Endothelial cell of umbilical vein (primary cell): Measurements from ENCODE around the gene POR. TPM values are rescaled to one million over a fixed set of nuclear protein-coding genes. Genes with fewer than 3 reads are reported as not detected.

Source experiments
- BruUV-seq: library from RNA; stranded (reverse); fragments of 400-500 nt; replicated peaks from 2 replicates; lab custom pipeline; 2021; lab: Mats Ljungman, UMichigan
- CTCF ChIA-PET: fragments of 300-600, 350-600 bp; sonication (Branson Sonifier 250); formaldehyde crosslinking; loops from one replicate; lab custom pipeline; 2021; ENCODE audit warnings: antibody characterized with exemption, inconsistent platforms; lab: Charles Lee
- POLR2A ChIA-PET: fragments of 300-600, 350-600 bp; sonication (Branson Sonifier 250); formaldehyde crosslinking; loops from one replicate; lab custom pipeline; 2021; ENCODE audit warnings: antibody characterized with exemption, inconsistent platforms; lab: Charles Lee
- DNase-seq: peaks from one replicate; pipeline ENCODE4 v3.0.0-alpha.2; 2011; ENCODE audit warnings: low read depth, low spot score
- FAIRE-seq: peaks from 2 replicates; lab custom pipeline; 2011; peaks lifted over from hg19 to GRCh38; lab: Jason Lieb, UNC
- H2AFZ ChIP-seq: 2 replicates; pipeline ENCODE4 v1.6.0; 2012; ENCODE audit warnings: low read depth, low read length, control low read depth, inconsistent platforms
- H3K27ac ChIP-seq: 2 replicates; pipeline ENCODE4 v1.5.1; 2011; ENCODE audit warnings: low read depth, mild to moderate bottlenecking, control low read depth, low read length, moderate library complexity; ENCODE audit not compliant: insufficient read depth
- H3K27me3 ChIP-seq, 2 experiments: 2 replicates each; pipeline versions ENCODE4 v1.6.0 to v1.6.1; 2011; ENCODE audit warnings: low read length in 2 of 2, mixed read lengths in 1 of 2; ENCODE audit not compliant: control insufficient read depth in 2 of 2, insufficient read depth in 2 of 2
- H3K36me3 ChIP-seq, 2 experiments: 2 replicates in 1 of 2; 3 replicates in 1 of 2; pipeline ENCODE4 v1.5.1; 2011; ENCODE audit warnings: low read length in 2 of 2, mild to moderate bottlenecking in 1 of 2, moderate library complexity in 1 of 2; ENCODE audit not compliant: control insufficient read depth in 2 of 2, insufficient read depth in 2 of 2; ENCODE audit errors: extremely low read depth in 1 of 2
- H3K4me1 ChIP-seq: 3 replicates; pipeline ENCODE4 v1.5.1; 2011; ENCODE audit warnings: mild to moderate bottlenecking, low read length; ENCODE audit not compliant: control insufficient read depth, insufficient read depth; ENCODE audit errors: extremely low read depth
- H3K4me2 ChIP-seq: 2 replicates; pipeline ENCODE4 v1.6.1; 2011; ENCODE audit warnings: low read length, control low read depth, mixed read lengths; ENCODE audit not compliant: insufficient read depth
- H3K4me3 ChIP-seq, 3 experiments: fragments of 200-600 bp in 1 of 3; sonication (generic), shearing (Covaris generic) in 1 of 3; replicated peaks in 1 of 3; 2 replicates each; pipeline ENCODE4 v1.5.1; 2011 to 2016; ENCODE audit warnings: control low read depth in 3 of 3, low read length in 3 of 3, mild to moderate bottlenecking in 2 of 3, inconsistent platforms in 1 of 3, low read depth in 1 of 3, moderate library complexity in 1 of 3; ENCODE audit not compliant: insufficient read depth in 1 of 3
- H3K79me2 ChIP-seq: 2 replicates; pipeline ENCODE4 v1.6.0; 2012; ENCODE audit warnings: low read length, inconsistent platforms; ENCODE audit not compliant: control insufficient read depth, insufficient read depth
- H3K9ac ChIP-seq: replicated peaks from 2 replicates; pipeline ENCODE3; 2011; ENCODE audit warnings: low read length, control low read depth; ENCODE audit not compliant: insufficient read depth; ENCODE audit errors: extremely low read depth
- H3K9me1 ChIP-seq: replicated peaks from 3 replicates; pipeline ENCODE4 v1.6.0; 2011; ENCODE audit warnings: mild to moderate bottlenecking, low read length; ENCODE audit not compliant: control insufficient read depth, insufficient read depth; ENCODE audit errors: extremely low read depth
- H3K9me3 ChIP-seq: replicated peaks from 2 replicates; pipeline ENCODE4 v1.5.1; 2012; ENCODE audit warnings: low read length, inconsistent platforms; ENCODE audit not compliant: control insufficient read depth, insufficient read depth
- H4K20me1 ChIP-seq: replicated peaks from 2 replicates; pipeline ENCODE3; 2011; ENCODE audit warnings: mild to moderate bottlenecking, low read length; ENCODE audit not compliant: control insufficient read depth, insufficient read depth; ENCODE audit errors: extremely low read depth
- EZH2 ChIP-seq: IDR thresholded peaks from 2 replicates; pipeline ENCODE4 v1.6.1; 2012; ENCODE audit warnings: borderline replicate concordance, low read depth, mild to moderate bottlenecking, moderate library complexity, low read length, inconsistent platforms; ENCODE audit not compliant: severe bottlenecking
- FOS ChIP-seq: IDR thresholded peaks from 2 replicates; pipeline ENCODE4 v1.6.1; 2011; ENCODE audit warnings: mild to moderate bottlenecking, low read length, moderate library complexity, borderline replicate concordance; ENCODE audit not compliant: insufficient read depth
- GATA2 ChIP-seq: IDR thresholded peaks from 2 replicates; pipeline ENCODE4 v1.7.0; 2011; ENCODE audit warnings: low read depth, mild to moderate bottlenecking, moderate library complexity, mixed read lengths, low read length; ENCODE audit not compliant: insufficient read length, insufficient read depth
- JUN ChIP-seq: IDR thresholded peaks from 2 replicates; pipeline ENCODE4 v1.6.1; 2011; ENCODE audit warnings: borderline replicate concordance, low read depth; ENCODE audit not compliant: insufficient read length, insufficient read depth
- MAX ChIP-seq: IDR thresholded peaks from 2 replicates; pipeline ENCODE4 v1.6.1; 2011; ENCODE audit not compliant: insufficient read depth, insufficient read length
- MYC ChIP-seq: IDR thresholded peaks from one replicate; pipeline ENCODE4 v1.6.1; 2011; ENCODE audit warnings: mild to moderate bottlenecking, low read depth, low read length
- POLR2A ChIP-seq: IDR thresholded peaks from 2 replicates; pipeline ENCODE4 v1.6.1; 2012; ENCODE audit warnings: low read depth, mild to moderate bottlenecking, control low read depth, low read length
- POLR2AphosphoS5 ChIP-seq: IDR thresholded peaks from 2 replicates; pipeline ENCODE4 v1.6.1; 2012; ENCODE audit warnings: low read depth, mild to moderate bottlenecking, control low read depth, low read length, moderate library complexity; ENCODE audit not compliant: insufficient read depth
- dilution Hi-C: fragments of 300-500 bp; cut with MboI; formaldehyde crosslinking; loops from one replicate; pipeline ENCODE4 v1.15.0; 2019; ENCODE audit warnings: low sequenced_read_pairs; ENCODE audit not compliant: extremely low pct_ligation_motif_present
- intact Hi-C: fragments of 100-400 bp; cut with micrococcal nuclease; formaldehyde crosslinking; loops from one replicate; pipeline ENCODE4 v1.10.0; 2022
- polyA plus RNA-seq, 4 experiments: library from polyadenylated mRNA; depleted of rRNA in 3 of 4; stranded (reverse) in 3 of 4; unstranded in 1 of 4; fragments of >200 nt; gene quantifications; 2 replicates each; pipeline versions ENCODE4 v1.2.1 to v1.2.3, GENCODE V29; 2011 to 2012; ENCODE audit warnings: missing spikeins in 1 of 4
- total RNA-seq: library from RNA; stranded (reverse); gene quantifications from 2 replicates; pipeline ENCODE4 v1.2.3, GENCODE V29; 2021
- TF ChIP-seq, protein P1 (sequence below), 2 donors: IDR thresholded peaks; 1 replicate in 1 of 2; 2 replicates in 1 of 2; pipeline ENCODE4 v1.5.1; 2011; ENCODE audit warnings: low read length in 2 of 2, mild to moderate bottlenecking in 2 of 2, moderate library complexity in 2 of 2, control low read depth in 1 of 2, inconsistent platforms in 1 of 2, low read depth in 1 of 2; ENCODE audit not compliant: insufficient read depth in 1 of 2; ENCODE audit errors: extremely low read depth in 1 of 2

The POR gene
- total and polyA plus RNA-seq, 2 donors (not counting 3 experiments of a cell fraction or from before 2014, with no cell fraction given) = 59.5 to 73.6 TPM

DNA sequence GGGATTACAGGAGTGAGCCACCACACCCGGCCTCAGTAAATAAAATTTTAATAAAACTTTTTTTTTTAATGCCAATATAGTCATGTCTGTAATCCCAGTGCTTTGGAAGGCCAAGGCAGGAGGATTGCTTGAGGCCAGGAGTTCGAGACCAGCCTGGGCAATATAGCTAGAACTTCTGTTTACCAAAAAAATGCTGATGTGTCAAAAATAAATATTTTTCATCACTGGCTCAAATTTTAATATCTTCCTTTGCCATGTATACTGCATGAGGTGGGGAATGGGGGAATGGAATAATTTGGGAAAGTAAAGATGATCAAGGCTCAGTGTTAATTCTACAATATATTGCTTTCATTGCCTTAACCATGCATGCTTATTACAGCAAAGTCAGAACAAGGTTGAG lies 46.8 kb upstream of the POR start:
- no peak for TF ChIP-seq POLR2AphosphoS5
- no peak for TF ChIP-seq MAX
- no peak for TF ChIP-seq EZH2
- no peak for TF ChIP-seq GATA2
- TF ChIP-seq, protein P1, sequence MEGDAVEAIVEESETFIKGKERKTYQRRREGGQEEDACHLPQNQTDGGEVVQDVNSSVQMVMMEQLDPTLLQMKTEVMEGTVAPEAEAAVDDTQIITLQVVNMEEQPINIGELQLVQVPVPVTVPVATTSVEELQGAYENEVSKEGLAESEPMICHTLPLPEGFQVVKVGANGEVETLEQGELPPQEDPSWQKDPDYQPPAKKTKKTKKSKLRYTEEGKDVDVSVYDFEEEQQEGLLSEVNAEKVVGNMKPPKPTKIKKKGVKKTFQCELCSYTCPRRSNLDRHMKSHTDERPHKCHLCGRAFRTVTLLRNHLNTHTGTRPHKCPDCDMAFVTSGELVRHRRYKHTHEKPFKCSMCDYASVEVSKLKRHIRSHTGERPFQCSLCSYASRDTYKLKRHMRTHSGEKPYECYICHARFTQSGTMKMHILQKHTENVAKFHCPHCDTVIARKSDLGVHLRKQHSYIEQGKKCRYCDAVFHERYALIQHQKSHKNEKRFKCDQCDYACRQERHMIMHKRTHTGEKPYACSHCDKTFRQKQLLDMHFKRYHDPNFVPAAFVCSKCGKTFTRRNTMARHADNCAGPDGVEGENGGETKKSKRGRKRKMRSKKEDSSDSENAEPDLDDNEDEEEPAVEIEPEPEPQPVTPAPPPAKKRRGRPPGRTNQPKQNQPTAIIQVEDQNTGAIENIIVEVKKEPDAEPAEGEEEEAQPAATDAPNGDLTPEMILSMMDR (IDR thresholded peaks at IDR 0.05; ENCODE audit: extremely low read depth in 1 of 2, insufficient read depth in 1 of 2, low read depth in 1 of 2, low read length in 2 of 2) = no peak
- TF ChIP-seq JUN = no peak
- TF ChIP-seq MYC = no peak
- TF ChIP-seq POLR2A = no peak
- no peak for TF ChIP-seq FOS

More for the DNA sequence above, 46.8 kb upstream of the POR start:
- no TSS peak for BruUV-seq
- Histone ChIP-seq H3K27me3 (no peaks in the 10 kb centered on the region), H3K9me1 (no peaks in the 10 kb centered on the region), H3K27ac (no peak overlapping the region), H3K4me3 (no peak overlapping the region), H3K4me1 (peaks cover 6% of the 10 kb centered on the region), H3K36me3 (no peaks in the 10 kb centered on the region), H2AFZ (no peak overlapping the region), H3K4me2 (no peak overlapping the region), H3K79me2 (no peaks in the 10 kb centered on the region), H3K9me3 (no peaks in the 10 kb centered on the region), H3K9ac (no peak overlapping the region), H4K20me1 (no peaks in the 10 kb centered on the region)
- no peak for FAIRE-seq
- POLR2A ChIA-PET = no interaction called here
- CTCF ChIA-PET = interaction anchor here (1.5 to 5.9 kb wide), 2 partner anchors 152 to 154 kb away, joined by 4 to 41 read pairs; no protein-coding TSS in a partner anchor
- intact Hi-C loops = loop anchor here (1.0 kb wide), 1 partner anchor 9 kb away; no protein-coding TSS in a partner anchor
- DNase-seq = no peak
- dilution Hi-C loops = no loop called here
